Endodermal cell (in vitro differentiated cells): ENCODE measurements around the gene LTBP2. TPM values are rescaled to one million over a fixed set of nuclear protein-coding genes. Genes with fewer than 3 reads are reported as not detected.

ENCODE experiments used
- DNase-seq: peaks from one replicate; pipeline ENCODE4 v3.0.0-alpha.2; 2017
- H3K27ac ChIP-seq: 2 replicates; pipeline ENCODE4 v1.5.1; 2013; ENCODE audit warnings: mild to moderate bottlenecking, low read depth, low read length, moderate library complexity
- H3K27me3 ChIP-seq: 2 replicates; pipeline ENCODE4 v1.6.1; 2013; ENCODE audit warnings: mild to moderate bottlenecking, low read length, moderate library complexity; ENCODE audit not compliant: insufficient read depth, control insufficient read depth, poor library complexity, severe bottlenecking
- H3K36me3 ChIP-seq: 2 replicates; pipeline ENCODE4 v1.7.0; 2013; ENCODE audit warnings: mild to moderate bottlenecking, low read length, moderate library complexity; ENCODE audit not compliant: control insufficient read depth, insufficient read depth
- H3K4me1 ChIP-seq: one replicate; pipeline ENCODE4 v1.7.0; 2013; ENCODE audit warnings: low read length; ENCODE audit not compliant: control insufficient read depth, insufficient read depth
- H3K4me3 ChIP-seq: 2 replicates; pipeline ENCODE4 v1.5.1; 2013; ENCODE audit warnings: mild to moderate bottlenecking, low read length, moderate library complexity
- H3K9ac ChIP-seq: 2 replicates; pipeline ENCODE4 v1.6.1; 2013; ENCODE audit warnings: mild to moderate bottlenecking, low read length, moderate library complexity; ENCODE audit not compliant: poor library complexity, severe bottlenecking; ENCODE audit errors: extremely low read depth
- H3K9me3 ChIP-seq: 2 replicates; pipeline ENCODE4 v1.6.1; 2013; ENCODE audit warnings: mild to moderate bottlenecking, low read length, moderate library complexity; ENCODE audit not compliant: control insufficient read depth
- H3K27ac Mint-ChIP-seq: 2 replicates; pipeline ENCODE4 v1.8.0; 2020; ENCODE audit warnings: mixed read lengths
- H3K27me3 Mint-ChIP-seq: 2 replicates; pipeline ENCODE4 v1.8.0; 2021; ENCODE audit warnings: mild to moderate bottlenecking, mixed read lengths; ENCODE audit not compliant: insufficient read depth
- H3K36me3 Mint-ChIP-seq: 2 replicates; pipeline ENCODE4 v1.8.0; 2020; ENCODE audit warnings: low read depth, mixed read lengths
- H3K4me1 Mint-ChIP-seq: 2 replicates; pipeline ENCODE4 v1.8.0; 2020; ENCODE audit warnings: mixed read lengths
- H3K4me3 Mint-ChIP-seq: 2 replicates; pipeline ENCODE4 v1.8.0; 2020; ENCODE audit warnings: mild to moderate bottlenecking, moderate library complexity, mixed read lengths
- H3K9me3 Mint-ChIP-seq: 2 replicates; pipeline ENCODE4 v1.8.0; 2020; ENCODE audit warnings: mild to moderate bottlenecking, mixed read lengths
- CTCF ChIP-seq: fragments of 200-600 bp; sonication (generic); conservative IDR thresholded peaks from 2 replicates; pipeline ENCODE4 v1.5.0; 2021; ENCODE audit warnings: antibody characterized with exemption, mild to moderate bottlenecking
- WGBS, 2 experiments: methylation state at CpG; one replicate each; pipeline versions ENCODE4 v1.1.5 to v1.1.7; 2013; ENCODE audit warnings: missing lambda C conversion rate in 2 of 2, mixed read lengths in 1 of 2; ENCODE audit not compliant: insufficient coverage in 1 of 2, insufficient read length in 1 of 2; 5-methylcytosine and 5-hydroxymethylcytosine counted together
- total RNA-seq, 2 donors: library from RNA; stranded (reverse); fragmentation: NEBNext Ultra II Directional in 1 of 2; extraction: Animal tissue kit (Norgen Biotek cat#: 25700) in 1 of 2; gene quantifications; 2 replicates in 1 of 2; 3 replicates in 1 of 2; pipeline ENCODE4 v1.2.1, GENCODE V29; 2021

LTBP2 gene
- total RNA-seq, 2 donors from 2014 or later, result 1.7 to 2.9 TPM

GRCh38 chr14:74464785-74465184 lies 147.3 kb downstream of the LTBP2 start:
- Mint-ChIP-seq H3K4me1 (peaks cover 16% of the 10 kb centered on the region), H3K27me3 (peaks cover 5% of the 10 kb centered on the region), H3K4me3 (no peak overlapping the region), H3K36me3 (peaks cover 10% of the 10 kb centered on the region), H3K9me3 (no peaks in the 10 kb centered on the region), H3K27ac (no peak overlapping the region)
- no peak for TF ChIP-seq CTCF
- DNase-seq, result no peak
- Histone ChIP-seq H3K9me3 (no peaks in the 10 kb centered on the region), H3K9ac (no peak overlapping the region), H3K27ac (no peak overlapping the region), H3K36me3 (no peaks in the 10 kb centered on the region), H3K27me3 (no peaks in the 10 kb centered on the region), H3K4me1 (no peaks in the 10 kb centered on the region), H3K4me3 (no peak overlapping the region)
- WGBS, 2 experiments, result 96 to 100% methylated on average over 2 to 3 of the region's 3 CpGs

- Mint-ChIP-seq H3K4me3 (no peak overlapping the region), H3K9me3 (no peaks in the 10 kb centered on the region), H3K4me1 (peaks cover 10% of the 10 kb centered on the region), H3K27me3 (peaks cover 5% of the 10 kb centered on the region), H3K27ac (no peak overlapping the region), H3K36me3 (peaks cover 5% of the 10 kb centered on the region)
- no peak for TF ChIP-seq CTCF
- H3K9ac ChIP-seq, result no peak overlapping the region
- H3K4me3 ChIP-seq, result no peak overlapping the region
- no peak for DNase-seq
- H3K4me1 ChIP-seq, result no peaks in the 10 kb centered on the region
- H3K36me3 ChIP-seq, result no peaks in the 10 kb centered on the region
- 91 to 92% methylated on average over 5 of the region's 5 CpGs for WGBS, 2 experiments
- no peaks in the 10 kb centered on the region for H3K27me3 ChIP-seq
- no peaks in the 10 kb centered on the region for H3K9me3 ChIP-seq
- no peak overlapping the region for H3K27ac ChIP-seq
Observed at GRCh38 chr14:74463697-74464096, 148.3 kb downstream of the LTBP2 start.

- H3K4me1 ChIP-seq, result no peaks in the 10 kb centered on the region
- Mint-ChIP-seq H3K27me3 (peaks cover 5% of the 10 kb centered on the region), H3K9me3 (no peaks in the 10 kb centered on the region), H3K27ac (no peak overlapping the region), H3K4me1 (peaks cover 5% of the 10 kb centered on the region), H3K36me3 (peaks cover 2% of the 10 kb centered on the region), H3K4me3 (no peak overlapping the region)
- H3K27ac ChIP-seq, result no peak overlapping the region
- WGBS, 2 experiments, result 89 to 92% methylated on average over 3 of the region's 3 CpGs
- TF ChIP-seq CTCF, result no peak
- DNase-seq, result peak; percentile 25
- H3K4me3 ChIP-seq, result no peak overlapping the region
- H3K36me3 ChIP-seq, result no peaks in the 10 kb centered on the region
- no peaks in the 10 kb centered on the region for H3K27me3 ChIP-seq
- no peak overlapping the region for H3K9ac ChIP-seq
- no peaks in the 10 kb centered on the region for H3K9me3 ChIP-seq
Observed at GRCh38 chr14:74462993-74463392, 149.0 kb downstream of the LTBP2 start.
